Adrenal gland (tissue), 12 donors: ENCODE measurements around the gene TMEM51. TPM values are rescaled to one million over a fixed set of nuclear protein-coding genes. Genes with fewer than 3 reads are reported as not detected.

Experiments
- DNase-seq, 7 donors: peaks; one replicate each; pipeline ENCODE4 v3.0.0-alpha.2; 2019 to 2020
- H3K27ac ChIP-seq, 5 donors: fragments of 200-600 bp; sonication (generic) in 4 of 5; 1 replicate in 3 of 5; 2 replicates in 2 of 5; pipeline versions ENCODE4 v1.5.1 to v1.8.0; 2016 to 2020; ENCODE audit warnings: mild to moderate bottlenecking in 1 of 5
- H3K27me3 ChIP-seq: fragments of 200-600 bp; 2 replicates; pipeline ENCODE4 v1.8.0; 2021
- H3K36me3 ChIP-seq, 2 donors: fragments of 200-600 bp; replicated peaks in 1 of 2; 1 replicate in 1 of 2; 2 replicates in 1 of 2; pipeline versions ENCODE4 v1.5.1 to v1.8.0; 2018 to 2022
- H3K4me1 ChIP-seq, 2 donors: fragments of 200-600 bp; replicated peaks in 1 of 2; 1 replicate in 1 of 2; 2 replicates in 1 of 2; pipeline versions ENCODE4 v1.5.1 to v1.8.0; 2018 to 2021
- H3K4me3 ChIP-seq, 4 donors: fragments of 200-600 bp; sonication (generic) in 3 of 4; one replicate each; pipeline ENCODE4 v1.5.1; 2016 to 2018
- H3K9me3 ChIP-seq, 3 donors: fragments of 200-600 bp; sonication (generic) in 1 of 3; replicated peaks in 1 of 3; 1 replicate in 2 of 3; 2 replicates in 1 of 3; pipeline versions ENCODE4 v1.5.1 to v1.8.0; 2016 to 2021
- CTCF ChIP-seq, 6 experiments: fragments of 450-650 bp in 4 of 6; fragments of 200-600 bp in 2 of 6; sonication (generic) in 1 of 6; IDR thresholded peaks; 1 replicate in 5 of 6; 2 replicates in 1 of 6; pipeline versions ENCODE4 v1.5.1 to v1.8.0; 2016 to 2021; ENCODE audit warnings: antibody characterized with exemption in 6 of 6, mild to moderate bottlenecking in 2 of 6, moderate library complexity in 1 of 6
- POLR2A ChIP-seq, 2 donors: fragments of 450-650 bp; IDR thresholded peaks; one replicate each; pipeline ENCODE4 v1.6.1; 2017; ENCODE audit warnings: antibody characterized with exemption in 2 of 2, mild to moderate bottlenecking in 2 of 2, moderate library complexity in 1 of 2
- WGBS, 4 donors: extraction: QIAGEN DNeasy Blood & Tissue Kit in 2 of 4; methylation state at CpG; one replicate each; pipeline versions ENCODE4 v1.1.5 to v1.1.7; 2013 to 2017; 5-methylcytosine and 5-hydroxymethylcytosine counted together
- intact Hi-C, 2 donors: fragments of 100-400 bp; cut with DNase I; formaldehyde crosslinking; loops; one replicate each; pipeline versions ENCODE4 v1.14.1 to v1.15.0; 2022 to 2023
- polyA plus RNA-seq, 3 donors: library from polyadenylated mRNA; stranded (reverse); fragments of 200-250 nt in 2 of 3; fragments of 350-450 nt in 1 of 3; fragmentation: Illumina TruSeq in 1 of 3; extraction: RNeasy Lipid Tissue Mini Kit (QIAGEN cat#74804) in 1 of 3; gene quantifications; one replicate each; pipeline ENCODE4 v1.2.3, GENCODE V29; 2013 to 2014
- total RNA-seq, 9 donors: library from RNA; depleted of rRNA in 4 of 9; stranded (reverse); fragments of >200 nt in 4 of 9; fragments of 120-200 nt in 1 of 9; fragmentation: NEBNext Ultra II Directional in 1 of 9; extraction: Animal tissue kit (Norgen Biotek cat#: 25700) in 1 of 9; gene quantifications; one replicate each; pipeline versions ENCODE4 v1.1.0 to v1.2.4, GENCODE V29; 2013 to 2023
- donor health status: healthy with polysubstance abuse.
- donor health status: Bipolar disorder and iron deficiency.
- donor health status: DM: yes; HTN: yes; CAD: no.
- donor health status: DM: no; HTN: no; CAD: no.
- donor health status: DM: no; HTN: no; CAD: no.
- donor health status: DM: yes; HTN: yes; CAD: no.

The TMEM51 gene
- total and polyA plus RNA-seq, 12 donors = 4.0 to 46.5 (median 31.0) TPM

- 91 to 96% (median 94%) methylated on average over 7 of the region's 7 CpGs for WGBS, 4 donors
- Histone ChIP-seq H3K9me3 (no peaks in the 10 kb centered on the region), H3K27ac (no peak overlapping the region), H3K4me3 (no peak overlapping the region), H3K36me3 (no peaks in the 10 kb centered on the region), H3K27me3 (no peaks in the 10 kb centered on the region), H3K4me1 (peaks cover 0 to 10% of the 10 kb centered on the region in 2 donors)
- no peak for DNase-seq
- intact Hi-C loops = loop anchor here (5.0 to 10.0 kb wide), 3 partner anchors 147 to 180 kb away; no protein-coding TSS in a partner anchor
- TF ChIP-seq POLR2A (IDR thresholded peaks at IDR 0.05) = no peak
- no peak for TF ChIP-seq CTCF (IDR thresholded peaks at IDR 0.05)
These were observed 28.3 kb upstream of the TMEM51 start for GRCh38 chr1:15125101-15125745.

GRCh38 chr1:15128077-15128476 is 25.5 kb upstream of the TMEM51 start:
- Histone ChIP-seq H3K4me3 (no peak overlapping the region), H3K9me3 (no peaks in the 10 kb centered on the region), H3K27ac (no peak overlapping the region), H3K27me3 (no peaks in the 10 kb centered on the region), H3K36me3 (no peaks in the 10 kb centered on the region), H3K4me1 (peaks cover 0 to 1% of the 10 kb centered on the region in 2 donors)
- WGBS, 4 donors = 58 to 69% (median 59%) methylated on average over 6 of the region's 6 CpGs
- TF ChIP-seq POLR2A (IDR thresholded peaks at IDR 0.05) (no peak), CTCF (IDR thresholded peaks at IDR 0.05) (no peak)
- DNase-seq = no peak
- intact Hi-C loops = loop anchor here (5.0 to 10.0 kb wide), 3 partner anchors 144 to 177 kb away; no protein-coding TSS in a partner anchor

GRCh38 chr1:15128520-15129313 is 24.8 kb upstream of the TMEM51 start:
- peak; percentile 51 to 92 (median 79) for DNase-seq
- WGBS, 4 donors = 36 to 59% (median 39%) methylated on average over 9 to 18 of the region's 18 CpGs

More at GRCh38 chr1:15128520-15129313, 24.8 kb upstream of the TMEM51 start:
- Histone ChIP-seq H3K27me3 (no peaks in the 10 kb centered on the region), H3K4me1 (no peaks in the 10 kb centered on the region), H3K36me3 (no peaks in the 10 kb centered on the region), H3K9me3 (no peaks in the 10 kb centered on the region), H3K27ac (no peak overlapping the region), H3K4me3 (no peak overlapping the region)
- no peak for TF ChIP-seq POLR2A (IDR thresholded peaks at IDR 0.05)
- TF ChIP-seq CTCF (IDR thresholded peaks at IDR 0.05) = peak; percentile 84 to 94 (median 91)
- intact Hi-C loops = loop anchor here (5.0 to 10.0 kb wide), 3 partner anchors 144 to 176 kb away; no protein-coding TSS in a partner anchor
